Measurements from ENCODE around the gene LRRC55. TPM values are rescaled to one million over a fixed set of nuclear protein-coding genes. Genes with fewer than 3 reads are reported as not detected.

LRRC55 gene
- total RNA-seq, 2 donors from 2014 or later: not detected

DNA sequence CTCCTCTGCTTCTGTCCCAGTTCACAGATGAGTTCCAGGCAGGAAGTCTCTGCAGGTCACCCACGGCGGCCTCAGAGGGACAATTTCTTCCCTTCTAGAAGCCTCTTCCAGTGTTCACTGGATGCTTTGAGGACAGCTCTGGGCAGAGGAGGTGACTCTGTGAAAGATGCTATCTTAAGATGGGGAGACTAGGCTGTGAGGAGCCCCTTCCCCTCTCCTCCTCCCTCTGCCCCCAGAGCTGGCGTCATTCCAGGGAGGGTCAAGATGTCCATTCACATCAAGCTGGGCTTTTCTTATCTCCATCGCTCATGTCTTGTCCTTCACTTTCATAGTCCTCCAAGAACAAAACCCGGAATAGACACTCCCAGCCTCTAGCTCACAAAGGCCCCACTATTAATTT is 51.9 kb downstream of the LRRC55 start:
- Histone ChIP-seq H3K27me3 (no peaks in the 10 kb centered on the region), H3K36me3 (replicated peaks in 1 of 2; ENCODE audit: insufficient read depth in 1 of 2, low read depth in 2 of 2) (no peaks in the 10 kb centered on the region), H3K9me3 (no peaks in the 10 kb centered on the region), H3K27ac (no peak overlapping the region), H3K4me1 (no peaks in the 10 kb centered on the region), H3K4me3 (no peak overlapping the region)
- WGBS, 2 donors: 53 to 57% methylated on average over 5 of the region's 5 CpGs
- ATAC-seq: no peak
- TF ChIP-seq, protein P1, sequence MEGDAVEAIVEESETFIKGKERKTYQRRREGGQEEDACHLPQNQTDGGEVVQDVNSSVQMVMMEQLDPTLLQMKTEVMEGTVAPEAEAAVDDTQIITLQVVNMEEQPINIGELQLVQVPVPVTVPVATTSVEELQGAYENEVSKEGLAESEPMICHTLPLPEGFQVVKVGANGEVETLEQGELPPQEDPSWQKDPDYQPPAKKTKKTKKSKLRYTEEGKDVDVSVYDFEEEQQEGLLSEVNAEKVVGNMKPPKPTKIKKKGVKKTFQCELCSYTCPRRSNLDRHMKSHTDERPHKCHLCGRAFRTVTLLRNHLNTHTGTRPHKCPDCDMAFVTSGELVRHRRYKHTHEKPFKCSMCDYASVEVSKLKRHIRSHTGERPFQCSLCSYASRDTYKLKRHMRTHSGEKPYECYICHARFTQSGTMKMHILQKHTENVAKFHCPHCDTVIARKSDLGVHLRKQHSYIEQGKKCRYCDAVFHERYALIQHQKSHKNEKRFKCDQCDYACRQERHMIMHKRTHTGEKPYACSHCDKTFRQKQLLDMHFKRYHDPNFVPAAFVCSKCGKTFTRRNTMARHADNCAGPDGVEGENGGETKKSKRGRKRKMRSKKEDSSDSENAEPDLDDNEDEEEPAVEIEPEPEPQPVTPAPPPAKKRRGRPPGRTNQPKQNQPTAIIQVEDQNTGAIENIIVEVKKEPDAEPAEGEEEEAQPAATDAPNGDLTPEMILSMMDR (IDR thresholded peaks at IDR 0.05): no peak
- no peak for TF ChIP-seq POLR2A (IDR thresholded peaks at IDR 0.05)
- intact Hi-C loops (cut with DNase I): loop anchor here (10.0 kb wide), 1 partner anchor 89 kb away; no protein-coding TSS in a partner anchor
- no peak for DNase-seq

DNA sequence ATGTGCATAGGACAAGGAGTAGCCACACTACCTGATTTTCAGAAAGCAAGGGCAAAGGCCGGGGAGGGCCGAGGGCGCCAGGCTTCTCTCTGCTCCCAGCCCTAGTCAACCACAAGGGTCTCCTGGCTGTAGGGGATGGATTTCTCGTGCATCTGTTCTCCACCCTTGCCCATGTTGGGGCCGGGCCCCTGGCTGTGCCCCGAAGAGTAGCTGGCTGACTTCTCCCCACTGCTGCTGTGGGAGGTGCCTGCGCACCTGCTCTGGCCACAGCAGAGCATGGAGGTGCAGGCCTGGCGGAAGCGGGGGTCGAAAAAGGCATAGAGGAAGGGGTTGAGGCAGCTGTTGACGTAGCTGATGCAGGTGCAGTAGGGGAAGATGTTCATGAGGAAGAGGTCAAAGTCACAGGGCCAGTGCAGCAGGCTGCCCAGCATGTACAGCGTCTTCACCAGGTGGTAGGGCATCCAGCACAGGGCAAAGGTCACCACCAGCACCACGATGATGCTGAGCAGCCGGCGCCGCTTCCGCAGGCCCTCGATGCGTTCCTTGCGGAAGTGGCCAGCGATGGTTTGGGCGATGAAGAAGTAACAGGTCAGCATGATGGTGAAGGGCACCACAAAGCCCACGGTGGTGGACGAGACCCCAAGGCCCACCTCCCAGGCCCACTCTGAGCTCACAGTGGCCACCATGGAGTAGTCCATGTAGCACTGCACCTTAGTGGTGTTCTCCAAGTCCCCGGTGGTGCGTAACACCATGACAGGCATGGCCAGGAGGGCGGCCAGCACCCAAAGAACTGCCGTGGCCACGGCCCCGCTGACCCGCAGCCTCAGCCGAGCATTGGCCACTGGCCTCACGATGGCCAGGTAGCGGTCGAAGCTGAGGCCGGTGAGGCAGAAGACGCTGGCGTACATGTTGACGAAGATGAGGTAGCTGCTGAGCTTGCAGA is 54.3 kb downstream of the LRRC55 start:
- DNase-seq (no peak), ATAC-seq (no peak)
- Histone ChIP-seq H3K36me3 (replicated peaks in 1 of 2; ENCODE audit: insufficient read depth in 1 of 2, low read depth in 2 of 2) (no peaks in the 10 kb centered on the region), H3K27ac (no peak overlapping the region), H3K4me1 (no peaks in the 10 kb centered on the region), H3K27me3 (no peaks in the 10 kb centered on the region), H3K4me3 (no peak overlapping the region), H3K9me3 (no peaks in the 10 kb centered on the region)
- intact Hi-C loops (cut with DNase I): loop anchor here (10.0 kb wide), 1 partner anchor 91 kb away; no protein-coding TSS in a partner anchor
- TF ChIP-seq, protein P1 (IDR thresholded peaks at IDR 0.05): no peak
- TF ChIP-seq POLR2A (IDR thresholded peaks at IDR 0.05): no peak
- 71 to 81% methylated on average over 32 to 35 of the region's 39 CpGs for WGBS, 2 donors

DNA sequence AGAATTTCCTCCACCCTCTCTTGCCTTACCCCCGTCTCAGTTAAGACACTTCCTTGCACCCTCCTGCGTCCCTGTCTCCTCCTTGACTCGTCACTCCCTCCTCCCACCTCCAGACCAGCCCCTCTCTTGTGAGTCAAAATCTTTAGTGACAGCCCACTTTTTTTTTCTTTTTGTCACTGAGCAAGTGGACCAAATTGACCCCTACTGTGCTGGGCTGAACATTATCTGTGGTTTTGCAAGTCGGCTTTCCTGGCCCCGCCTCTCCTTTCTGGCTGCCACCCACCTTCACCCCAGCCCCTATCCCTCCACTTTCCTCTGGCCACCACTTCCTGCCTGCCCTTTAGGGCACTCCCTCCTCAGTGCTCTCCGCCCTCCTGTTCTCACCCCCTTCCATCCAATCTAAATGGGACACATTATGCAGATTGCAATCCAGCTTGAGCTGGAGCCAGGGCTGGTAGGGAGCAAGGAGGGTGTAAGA is 55.5 kb downstream of the LRRC55 start, which contains the start of gene APLNR:
TSS of gene APLNR (minus strand) at position 47 of the 478 bp plus-strand sequence. CDS start 246 bp downstream, outside the sequence.
- H3K4me1 ChIP-seq: no peaks in the 10 kb centered on the region
- DNase-seq (no peak), ATAC-seq (no peak)
- no peak within 1 kb of the TSS for H3K27ac ChIP-seq
- no peak for TF ChIP-seq POLR2A (IDR thresholded peaks at IDR 0.05)
- TF ChIP-seq, protein P1 (IDR thresholded peaks at IDR 0.05): no peak
- intact Hi-C loops (cut with DNase I): loop anchor here (10.0 kb wide), 1 partner anchor 92 kb away; no protein-coding TSS in a partner anchor
- no peaks in the 10 kb centered on the region for H3K9me3 ChIP-seq
- H3K27me3 ChIP-seq: no peaks in the 10 kb centered on the region
- 27 to 49% methylated on average over 6 of the region's 6 CpGs for WGBS, 2 donors
- no peaks in the 10 kb centered on the region for H3K36me3 ChIP-seq (replicated peaks in 1 of 2; ENCODE audit: insufficient read depth in 1 of 2, low read depth in 2 of 2)
- no peak within 1 kb of the TSS for H3K4me3 ChIP-seq

DNA sequence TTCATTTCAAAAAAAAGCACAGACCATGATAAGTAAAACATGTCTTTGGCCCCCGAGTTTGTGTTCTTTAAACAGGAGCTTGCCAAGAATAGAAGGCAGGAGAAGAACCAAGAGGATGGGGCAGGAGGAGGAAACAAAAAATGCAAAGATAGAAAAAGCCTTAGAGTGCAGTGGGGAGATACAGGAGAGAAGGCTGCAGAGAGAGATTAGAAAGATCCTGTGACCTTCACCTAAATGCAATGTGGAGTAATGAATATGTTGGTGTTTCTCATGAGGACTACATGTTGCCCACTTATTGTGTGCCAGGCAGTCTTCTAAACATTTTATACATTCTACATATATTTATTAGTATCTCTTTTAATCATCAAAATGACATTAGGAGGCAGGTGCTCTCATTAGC is 57.6 kb downstream of the LRRC55 start:
- no peaks in the 10 kb centered on the region for H3K9me3 ChIP-seq
- no peak for ATAC-seq
- TF ChIP-seq, protein P1 (IDR thresholded peaks at IDR 0.05): no peak
- no peak for TF ChIP-seq POLR2A (IDR thresholded peaks at IDR 0.05)
- no peak overlapping the region for H3K27ac ChIP-seq
- no peaks in the 10 kb centered on the region for H3K4me1 ChIP-seq
- no peak for DNase-seq
- 61 to 74% methylated on average over 1 of the region's 1 CpG for WGBS, 2 donors
- H3K27me3 ChIP-seq: no peaks in the 10 kb centered on the region
- intact Hi-C loops (cut with DNase I): loop anchor here (10.0 kb wide), 1 partner anchor 95 kb away; no protein-coding TSS in a partner anchor
- no peaks in the 10 kb centered on the region for H3K36me3 ChIP-seq (replicated peaks in 1 of 2; ENCODE audit: insufficient read depth in 1 of 2, low read depth in 2 of 2)
- no peak overlapping the region for H3K4me3 ChIP-seq
